Subcutaneous abdominal adipose tissue (tissue), 5 donors: ENCODE data around the gene ZFYVE21.

Experiments used
- H3K27ac ChIP-seq: one replicate; pipeline ENCODE4 v1.7.0; 2013; ENCODE audit warnings: low read depth, mild to moderate bottlenecking, inconsistent platforms, low read length, moderate library complexity
- H3K27me3 ChIP-seq, 5 donors: one replicate each; pipeline ENCODE4 v1.7.0; 2013; ENCODE audit warnings: low read length in 5 of 5, inconsistent platforms in 1 of 5; ENCODE audit not compliant: control insufficient read depth in 5 of 5, insufficient read depth in 4 of 5
- H3K36me3 ChIP-seq, 5 donors: one replicate each; pipeline ENCODE4 v1.7.0; 2013; ENCODE audit warnings: low read length in 5 of 5; ENCODE audit not compliant: control insufficient read depth in 5 of 5, insufficient read depth in 5 of 5
- H3K4me1 ChIP-seq, 5 donors: one replicate each; pipeline ENCODE4 v1.7.0; 2013; ENCODE audit warnings: low read length in 5 of 5, mild to moderate bottlenecking in 3 of 5, moderate library complexity in 1 of 5; ENCODE audit not compliant: control insufficient read depth in 5 of 5, insufficient read depth in 5 of 5
- H3K4me3 ChIP-seq, 5 donors: one replicate each; pipeline ENCODE4 v1.7.0; 2013; ENCODE audit warnings: low read length in 5 of 5, low read depth in 1 of 5
- H3K9ac ChIP-seq, 5 donors: one replicate each; pipeline ENCODE4 v1.7.0; 2013; ENCODE audit warnings: low read length in 5 of 5, mild to moderate bottlenecking in 4 of 5, moderate library complexity in 3 of 5
- H3K9me3 ChIP-seq, 5 donors: one replicate each; pipeline ENCODE4 v1.7.0; 2013; ENCODE audit warnings: low read length in 5 of 5; ENCODE audit not compliant: control insufficient read depth in 5 of 5
- donor health status: healthy.
- donor health status: healthy.
- donor health status: healthy.
- donor health status: healthy.
- donor health status: healthy.

Gene ZFYVE21

GRCh38 chr14:103683139-103683538 is 32.5 kb upstream of the ZFYVE21 start:
- H3K4me3 ChIP-seq, result no peak overlapping the region
- H3K27ac ChIP-seq, result no peak overlapping the region
- peaks cover 2 to 41% (median 36%) of the 10 kb centered on the region in 5 donors for H3K4me1 ChIP-seq
- no peak overlapping the region for H3K9ac ChIP-seq
- H3K27me3 ChIP-seq, result no peaks in the 10 kb centered on the region
- H3K9me3 ChIP-seq, result no peaks in the 10 kb centered on the region
- H3K36me3 ChIP-seq, result peaks cover 10 to 96% (median 73%) of the 10 kb centered on the region in 5 donors

GRCh38 chr14:103684471-103684870 is 31.1 kb upstream of the ZFYVE21 start:
- Histone ChIP-seq H3K27ac (peak overlapping the region; percentile 48), H3K9me3 (no peaks in the 10 kb centered on the region), H3K36me3 (peaks cover 6 to 95% (median 69%) of the 10 kb centered on the region in 5 donors), H3K9ac (no peak overlapping the region), H3K4me1 (peaks cover 3 to 48% (median 37%) of the 10 kb centered on the region in 5 donors), H3K27me3 (no peaks in the 10 kb centered on the region), H3K4me3 (no peak overlapping the region)

- Histone ChIP-seq H3K27ac (peak overlapping the region; percentile 48), H3K9ac (no peak overlapping the region), H3K36me3 (peaks cover 3 to 94% (median 65%) of the 10 kb centered on the region in 5 donors), H3K27me3 (no peaks in the 10 kb centered on the region), H3K4me1 (peaks cover 5 to 48% (median 41%) of the 10 kb centered on the region in 5 donors), H3K9me3 (no peaks in the 10 kb centered on the region), H3K4me3 (no peak overlapping the region)
Measured at GRCh38 chr14:103684871-103685270, 30.7 kb upstream of the ZFYVE21 start.

- Histone ChIP-seq H3K9me3 (no peaks in the 10 kb centered on the region), H3K27me3 (no peaks in the 10 kb centered on the region), H3K9ac (no peak overlapping the region), H3K4me1 (peaks cover 5 to 48% (median 42%) of the 10 kb centered on the region in 5 donors), H3K36me3 (peaks cover 0 to 94% (median 63%) of the 10 kb centered on the region in 5 donors), H3K4me3 (no peak overlapping the region), H3K27ac (peak overlapping the region; percentile 48)
Measured at GRCh38 chr14:103685276-103686211, 30.1 kb upstream of the ZFYVE21 start.

- Histone ChIP-seq H3K27ac (peak overlapping the region; percentile 48), H3K9ac (peak overlapping the region in 1 of 5 donors; percentile 16), H3K27me3 (no peaks in the 10 kb centered on the region), H3K4me1 (peaks cover 5 to 48% (median 42%) of the 10 kb centered on the region in 5 donors), H3K36me3 (peaks cover 0 to 85% (median 56%) of the 10 kb centered on the region in 5 donors), H3K4me3 (no peak overlapping the region), H3K9me3 (no peaks in the 10 kb centered on the region)
Measured at GRCh38 chr14:103686831-103687485, 28.7 kb upstream of the ZFYVE21 start.

GRCh38 chr14:103687712-103688111 is 27.9 kb upstream of the ZFYVE21 start:
- H3K27me3 ChIP-seq, result no peaks in the 10 kb centered on the region
- H3K9ac ChIP-seq, result no peak overlapping the region
- peaks cover 0 to 86% (median 60%) of the 10 kb centered on the region in 5 donors for H3K36me3 ChIP-seq
- peaks cover 5 to 48% (median 42%) of the 10 kb centered on the region in 5 donors for H3K4me1 ChIP-seq
- peak overlapping the region; percentile 16 for H3K27ac ChIP-seq
- H3K9me3 ChIP-seq, result no peaks in the 10 kb centered on the region
- H3K4me3 ChIP-seq, result no peak overlapping the region

GRCh38 chr14:103688441-103688840 is 27.2 kb upstream of the ZFYVE21 start:
- peaks cover 5 to 48% (median 42%) of the 10 kb centered on the region in 5 donors for H3K4me1 ChIP-seq
- H3K27me3 ChIP-seq, result no peaks in the 10 kb centered on the region
- H3K27ac ChIP-seq, result no peak overlapping the region
- H3K9me3 ChIP-seq, result no peaks in the 10 kb centered on the region
- no peak overlapping the region for H3K9ac ChIP-seq
- no peak overlapping the region for H3K4me3 ChIP-seq
- H3K36me3 ChIP-seq, result peaks cover 0 to 86% (median 60%) of the 10 kb centered on the region in 5 donors

- no peak overlapping the region for H3K27ac ChIP-seq
- no peaks in the 10 kb centered on the region for H3K27me3 ChIP-seq
- H3K36me3 ChIP-seq, result peaks cover 0 to 86% (median 63%) of the 10 kb centered on the region in 5 donors
- no peak overlapping the region for H3K4me3 ChIP-seq
- peaks cover 5 to 44% (median 39%) of the 10 kb centered on the region in 5 donors for H3K4me1 ChIP-seq
- no peak overlapping the region for H3K9ac ChIP-seq
- no peaks in the 10 kb centered on the region for H3K9me3 ChIP-seq
Measured at GRCh38 chr14:103688906-103689902, 26.4 kb upstream of the ZFYVE21 start.

GRCh38 chr14:103690332-103690731 is 25.3 kb upstream of the ZFYVE21 start:
- Histone ChIP-seq H3K36me3 (peaks cover 0 to 82% (median 60%) of the 10 kb centered on the region in 5 donors), H3K4me3 (no peak overlapping the region), H3K9ac (no peak overlapping the region), H3K4me1 (peaks cover 5 to 33% (median 29%) of the 10 kb centered on the region in 5 donors), H3K9me3 (no peaks in the 10 kb centered on the region), H3K27me3 (no peaks in the 10 kb centered on the region), H3K27ac (no peak overlapping the region)
